H54 (cell line): ENCODE data around the gene MASP1.

Experiments
- DNase-seq: peaks from one replicate; pipeline ENCODE4 v3.0.0; 2011; ENCODE audit warnings: low spot score, mixed read lengths; ENCODE audit not compliant: insufficient read length
- FAIRE-seq: peaks from 3 replicates; lab custom pipeline; 2011; peaks lifted over from hg19 to GRCh38; lab: Jason Lieb, UNC
- POLR2A ChIP-seq: IDR thresholded peaks from 2 replicates; pipeline ENCODE4 v1.6.1; 2011; ENCODE audit warnings: low read depth, mild to moderate bottlenecking, low read length

MASP1 gene

DNA sequence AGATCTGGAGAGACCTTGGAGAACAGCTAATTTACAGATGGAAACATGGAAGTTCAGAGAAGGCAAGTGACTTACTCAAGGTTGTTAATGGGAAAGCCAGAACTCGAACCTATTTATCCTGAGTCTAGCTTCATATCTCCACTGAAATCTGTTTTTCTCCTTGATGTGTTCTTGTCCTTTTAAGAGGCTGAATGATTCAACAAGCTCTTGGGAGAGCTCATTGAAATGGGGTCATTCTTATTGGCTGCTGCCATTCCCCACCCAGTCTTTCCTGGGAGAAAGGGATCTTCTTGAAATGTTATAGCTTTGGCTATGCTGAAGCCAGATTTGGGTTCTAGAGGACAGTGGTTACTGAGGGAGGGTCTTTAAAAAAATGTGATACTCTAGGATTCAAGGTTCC is 53.3 kb downstream of the MASP1 start:
- no peak for TF ChIP-seq POLR2A
- no peak for DNase-seq
- FAIRE-seq = no peak

- no peak for TF ChIP-seq POLR2A
- DNase-seq (no peak), FAIRE-seq (no peak)
Observed at GRCh38 chr3:187237741-187238140, 53.8 kb downstream of the MASP1 start.

- FAIRE-seq = no peak
- no peak for TF ChIP-seq POLR2A
- no peak for DNase-seq
Observed at GRCh38 chr3:187236962-187237361, 54.6 kb downstream of the MASP1 start.

GRCh38 chr3:187230011-187230410 is 61.5 kb downstream of the MASP1 start:
- no peak for FAIRE-seq
- DNase-seq = no peak
- TF ChIP-seq POLR2A = no peak

DNA sequence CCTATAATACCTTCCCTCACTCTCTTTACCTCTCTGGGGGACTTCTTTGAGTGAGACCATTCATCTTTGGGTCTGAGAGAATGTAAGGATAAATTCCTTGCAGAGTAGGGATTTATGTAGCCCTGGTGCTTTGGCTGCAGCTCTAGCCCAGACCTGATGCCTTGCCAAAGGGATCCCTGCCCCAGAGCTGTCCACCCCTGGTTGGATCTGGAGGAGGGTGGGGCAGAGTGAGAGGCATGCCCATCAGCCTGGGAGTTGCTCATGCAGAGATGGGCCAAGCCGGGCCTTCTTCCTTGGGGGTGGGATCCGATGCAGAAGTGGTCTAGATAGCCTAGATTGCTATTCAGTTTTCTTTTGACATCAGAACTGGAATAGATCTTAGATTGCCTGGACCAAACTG is 62.8 kb downstream of the MASP1 start:
- no peak for TF ChIP-seq POLR2A
- no peak for DNase-seq
- no peak for FAIRE-seq

- FAIRE-seq (peak; percentile 83), DNase-seq (peak; percentile 83)
- TF ChIP-seq POLR2A = no peak
Observed at GRCh38 chr3:187227658-187228258, 63.8 kb downstream of the MASP1 start.

DNA sequence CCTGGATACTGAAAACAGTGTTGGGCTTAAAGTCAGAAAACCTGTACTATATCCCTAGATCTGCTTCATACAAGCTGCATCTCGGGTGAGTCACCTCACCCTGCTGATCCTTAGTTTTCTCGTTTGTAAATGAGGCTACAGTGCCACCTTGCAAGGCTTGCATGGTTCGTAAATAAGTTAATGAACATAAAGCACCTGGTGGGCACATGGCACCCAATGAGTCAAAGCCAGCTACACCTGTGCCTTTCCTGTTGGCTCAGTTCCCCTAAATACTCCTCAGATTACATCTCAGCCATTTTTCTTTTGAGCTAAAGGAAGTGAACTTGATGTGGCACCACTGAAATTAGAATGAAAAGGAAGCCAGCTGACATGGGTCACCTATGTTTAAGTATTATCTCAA is 67.7 kb downstream of the MASP1 start:
- FAIRE-seq (peak; percentile 43), DNase-seq (peak; percentile 45)
- no peak for TF ChIP-seq POLR2A

DNA sequence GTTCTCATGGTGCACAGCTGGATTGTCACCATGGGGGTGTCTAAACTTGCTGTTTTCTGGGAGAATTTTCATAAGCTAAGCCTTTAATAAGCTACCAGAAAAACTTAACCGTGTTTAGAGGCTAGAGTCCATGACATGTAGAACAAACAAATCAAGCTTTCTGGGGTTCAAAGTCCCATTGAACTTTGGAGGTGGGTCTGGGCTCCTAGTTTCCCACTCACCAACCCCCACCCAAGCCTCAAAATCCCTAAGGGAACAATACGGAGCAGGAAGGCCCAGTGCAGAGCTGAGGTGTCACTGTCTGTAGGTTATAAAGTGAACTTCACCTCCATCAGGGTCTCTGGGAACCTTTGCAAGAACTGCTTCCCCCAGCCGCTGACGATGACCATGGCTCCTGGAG is 68.7 kb downstream of the MASP1 start:
- DNase-seq (no peak), FAIRE-seq (no peak)
- TF ChIP-seq POLR2A = no peak

- FAIRE-seq (no peak), DNase-seq (no peak)
- TF ChIP-seq POLR2A = no peak
Observed at GRCh38 chr3:187215460-187215859, 76.1 kb downstream of the MASP1 start.

GRCh38 chr3:187213616-187214015 is 77.9 kb downstream of the MASP1 start:
- no peak for TF ChIP-seq POLR2A
- FAIRE-seq (no peak), DNase-seq (no peak)

DNA sequence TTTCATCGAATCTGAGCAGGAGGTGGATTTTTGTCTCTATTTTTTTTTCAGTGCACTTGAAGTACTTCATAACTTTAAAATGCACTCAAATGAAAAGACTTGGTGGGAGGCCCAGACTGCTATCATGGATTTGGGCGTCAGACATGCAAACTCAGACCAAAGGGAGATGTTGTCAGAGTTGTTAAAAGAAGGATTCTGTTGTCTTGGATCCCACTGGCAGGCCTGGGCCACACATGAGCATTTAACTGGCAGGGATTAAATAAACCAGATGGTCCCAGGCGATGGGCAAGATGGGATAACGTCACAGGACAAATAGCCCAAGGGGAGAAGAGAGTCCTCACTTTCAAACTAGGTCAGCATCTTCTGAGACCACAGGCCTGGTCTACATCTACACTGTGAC is 78.8 kb downstream of the MASP1 start:
- no peak for DNase-seq
- no peak for FAIRE-seq
- no peak for TF ChIP-seq POLR2A

DNA sequence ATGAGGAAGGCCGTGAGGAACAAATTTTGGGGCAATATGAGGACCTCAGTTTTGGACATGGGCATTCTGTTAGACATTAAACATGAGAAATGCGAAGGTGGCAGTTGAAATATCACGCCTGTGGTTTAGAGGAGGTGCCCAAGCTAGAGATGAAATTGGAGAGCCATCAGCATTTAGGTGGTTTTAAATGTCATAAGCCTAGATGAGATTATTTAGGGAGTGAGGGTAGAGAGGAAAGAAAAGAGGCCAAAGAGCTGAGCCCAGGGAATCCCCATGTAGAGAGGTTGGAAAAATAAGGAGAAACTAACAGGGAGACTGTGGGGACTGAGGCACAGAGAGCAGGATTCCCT is 79.4 kb downstream of the MASP1 start:
- no peak for FAIRE-seq

GRCh38 chr3:187211532-187212195 is 79.9 kb downstream of the MASP1 start:
- no peak for TF ChIP-seq POLR2A
- peak; percentile 64 for DNase-seq
- peak; percentile 68 for FAIRE-seq

More for the DNA sequence above, 79.4 kb downstream of the MASP1 start:
- no peak for TF ChIP-seq POLR2A
- no peak for DNase-seq

- DNase-seq = peak; percentile 56
- TF ChIP-seq POLR2A = no peak
- peak; percentile 30 for FAIRE-seq
Observed at GRCh38 chr3:187210545-187211327, 80.8 kb downstream of the MASP1 start.

DNA sequence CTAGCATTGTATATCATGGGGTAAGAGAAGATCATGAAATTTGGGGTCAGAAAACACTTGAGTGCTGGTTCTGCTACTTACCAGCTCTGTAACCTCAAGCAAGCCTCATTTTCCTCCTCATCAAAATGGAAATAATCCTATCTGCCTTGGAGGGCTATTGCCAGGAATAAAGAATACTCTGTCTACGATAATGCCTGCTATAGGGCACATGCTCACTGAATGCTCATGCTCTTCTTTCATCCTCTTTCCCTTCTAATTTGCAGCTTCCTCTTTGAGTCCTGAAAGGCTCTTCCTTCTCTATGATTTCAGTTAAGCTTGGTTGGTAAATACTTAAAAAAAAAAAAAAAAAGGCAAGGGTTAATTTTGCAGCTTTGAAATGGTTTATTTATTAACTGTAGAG is 81.4 kb downstream of the MASP1 start:
- DNase-seq (no peak), FAIRE-seq (no peak)

More for the DNA sequence above, 81.4 kb downstream of the MASP1 start:
- no peak for TF ChIP-seq POLR2A
